Measurements from ENCODE around the gene PABPN1.

PABPN1 gene

GRCh38 chr14:23358553-23359166, 37.4 kb downstream of the PABPN1 start:
- DNase-seq = no peak

- DNase-seq = no peak
Measured at GRCh38 chr14:23359167-23359626, 37.9 kb downstream of the PABPN1 start.

GRCh38 chr14:23359722-23360447, 38.6 kb downstream of the PABPN1 start:
- DNase-seq = no peak

GRCh38 chr14:23360496-23360895, 39.2 kb downstream of the PABPN1 start:
- no peak for DNase-seq

- peak; percentile 42 for DNase-seq
Measured at GRCh38 chr14:23361320-23361719, 40.1 kb downstream of the PABPN1 start.

- DNase-seq = no peak
Measured at GRCh38 chr14:23361763-23362162, 40.5 kb downstream of the PABPN1 start.

- peak; percentile 43 for DNase-seq
Measured at GRCh38 chr14:23362200-23362599, 40.9 kb downstream of the PABPN1 start.

- DNase-seq = peak; percentile 17
Measured at GRCh38 chr14:23364164-23365035, 43.1 kb downstream of the PABPN1 start.

GRCh38 chr14:23365036-23365731, 43.9 kb downstream of the PABPN1 start, which contains the start of gene EFS:
EFS (minus strand) TSS chr14:23365172; CDS start chr14:23365025, 147 bp downstream.
- DNase-seq = peak; percentile 44

GRCh38 chr14:23365732-23366425, 44.6 kb downstream of the PABPN1 start:
- DNase-seq = peak; percentile 87

- DNase-seq = no peak
Measured at GRCh38 chr14:23366426-23366921, 45.2 kb downstream of the PABPN1 start.

- DNase-seq = no peak
Measured at GRCh38 chr14:23370221-23370620, 49.0 kb downstream of the PABPN1 start.

- no peak for DNase-seq
Measured at GRCh38 chr14:23371865-23372264, 50.6 kb downstream of the PABPN1 start.

- no peak for DNase-seq
Measured at GRCh38 chr14:23372509-23372908, 51.3 kb downstream of the PABPN1 start, which contains the start of gene IL25. IL25 (plus strand) TSS chr14:23372809.

GRCh38 chr14:23373041-23373440, 51.8 kb downstream of the PABPN1 start:
- DNase-seq = no peak

Measured in fibroblast of skin of abdomen (primary cell).